ENCODE results near the gene COG8.

DNA sequence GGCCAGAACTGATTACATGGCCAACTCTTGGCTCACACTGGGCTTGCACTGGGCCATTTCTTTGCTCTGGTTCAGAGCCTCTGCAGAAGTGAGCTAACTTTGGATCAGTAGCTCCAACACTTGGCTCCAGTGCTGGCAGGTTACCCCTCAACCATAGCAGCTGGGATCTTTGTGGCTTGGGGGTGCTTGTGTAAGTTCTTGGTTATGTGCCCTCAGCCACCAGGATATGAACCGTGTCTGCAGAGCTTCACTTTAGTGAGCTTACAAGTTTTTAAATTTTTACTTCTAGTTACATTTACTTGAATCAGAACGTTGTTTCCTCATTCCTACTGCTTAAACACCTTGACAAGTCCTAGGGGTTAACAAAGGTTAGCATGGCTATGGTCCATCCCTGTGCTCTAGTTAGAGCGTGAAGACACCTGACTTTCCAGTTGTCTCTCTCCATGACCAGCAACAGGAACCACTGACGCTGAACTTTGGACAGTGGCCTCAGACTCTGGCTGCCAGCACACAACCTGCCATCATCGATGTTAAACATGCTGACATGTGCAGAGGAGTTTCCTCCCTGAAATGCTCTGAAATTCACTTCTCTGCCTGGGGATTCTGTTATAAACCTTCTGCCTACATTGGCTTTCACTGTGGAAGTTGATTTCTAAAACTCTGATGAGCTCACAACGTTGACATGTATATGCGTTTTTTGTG is 13.0 kb downstream of the COG8 start:
- TF ChIP-seq CTCF (IDR thresholded peaks at IDR 0.05) = no peak
- TF ChIP-seq POLR2A (IDR thresholded peaks at IDR 0.05) = no peak
